Activated CD4-positive, alpha-beta T cell treated with anti-CD3 and anti-CD28 coated beads, Interleukin-2, amount 50 U/mL, for 48 hours (primary cell): ENCODE results near the gene LDLRAD3.

Source experiments
- DNase-seq, 2 experiments: peaks; one replicate each; pipeline ENCODE4 v3.0.0-alpha.2; 2020

LDLRAD3 gene

DNA sequence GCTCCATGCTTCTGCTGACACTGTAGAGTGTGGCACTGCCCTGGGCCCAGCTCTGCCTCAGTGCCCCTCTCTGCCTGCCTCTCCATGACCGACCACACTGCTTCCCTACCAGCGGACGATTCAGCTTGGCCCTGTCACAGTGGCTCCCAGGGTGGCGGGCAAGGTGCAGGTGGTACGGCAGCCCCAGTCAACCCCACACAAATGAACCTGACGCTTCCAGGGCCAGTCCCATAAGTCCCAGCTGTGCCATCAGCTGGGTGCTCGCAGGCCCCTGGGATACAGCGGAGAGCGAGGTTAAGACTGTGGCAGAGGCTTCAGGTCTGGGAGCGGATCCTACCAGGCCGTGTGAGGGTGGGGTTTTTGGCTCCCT is 134.8 kb downstream of the LDLRAD3 start:
- no peak for DNase-seq

DNA sequence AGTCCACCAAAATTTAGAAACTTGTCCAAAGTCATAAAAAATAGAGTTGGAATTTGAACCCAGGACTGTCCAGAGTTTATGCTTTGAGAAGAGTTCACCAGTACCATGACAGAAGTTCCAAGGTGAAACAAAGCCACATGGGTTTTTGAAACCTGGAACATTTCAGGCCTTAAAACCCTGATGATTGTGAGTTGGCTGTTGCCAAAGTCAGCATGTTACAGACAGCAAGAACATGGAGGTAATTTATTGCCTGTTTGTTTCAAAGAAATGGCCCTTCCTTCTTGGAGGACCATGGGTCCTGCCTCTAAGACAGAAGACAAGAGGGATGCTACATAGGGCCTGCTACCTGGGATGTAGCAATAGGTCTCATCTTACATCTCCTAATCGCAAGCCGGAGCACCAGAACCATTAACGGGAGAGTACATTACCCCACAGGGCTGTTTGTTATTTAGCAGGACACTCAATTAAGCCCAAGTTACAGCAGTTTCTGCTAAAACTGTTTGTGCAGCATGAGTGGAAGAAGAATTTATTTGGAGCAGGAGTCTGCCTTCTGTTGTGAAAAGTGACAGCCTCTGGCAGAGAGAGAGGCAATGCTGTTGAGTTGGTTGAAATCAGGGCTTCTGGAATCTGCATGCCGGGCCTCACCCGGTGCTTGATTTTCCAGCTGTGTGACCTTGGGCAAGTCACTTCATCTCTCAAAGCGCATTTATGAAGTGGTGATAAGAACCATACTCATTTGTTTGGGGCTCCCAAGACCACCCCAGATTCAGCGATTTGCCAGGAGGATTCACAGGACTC is 136.2 kb downstream of the LDLRAD3 start:
- DNase-seq, result no peak

DNA sequence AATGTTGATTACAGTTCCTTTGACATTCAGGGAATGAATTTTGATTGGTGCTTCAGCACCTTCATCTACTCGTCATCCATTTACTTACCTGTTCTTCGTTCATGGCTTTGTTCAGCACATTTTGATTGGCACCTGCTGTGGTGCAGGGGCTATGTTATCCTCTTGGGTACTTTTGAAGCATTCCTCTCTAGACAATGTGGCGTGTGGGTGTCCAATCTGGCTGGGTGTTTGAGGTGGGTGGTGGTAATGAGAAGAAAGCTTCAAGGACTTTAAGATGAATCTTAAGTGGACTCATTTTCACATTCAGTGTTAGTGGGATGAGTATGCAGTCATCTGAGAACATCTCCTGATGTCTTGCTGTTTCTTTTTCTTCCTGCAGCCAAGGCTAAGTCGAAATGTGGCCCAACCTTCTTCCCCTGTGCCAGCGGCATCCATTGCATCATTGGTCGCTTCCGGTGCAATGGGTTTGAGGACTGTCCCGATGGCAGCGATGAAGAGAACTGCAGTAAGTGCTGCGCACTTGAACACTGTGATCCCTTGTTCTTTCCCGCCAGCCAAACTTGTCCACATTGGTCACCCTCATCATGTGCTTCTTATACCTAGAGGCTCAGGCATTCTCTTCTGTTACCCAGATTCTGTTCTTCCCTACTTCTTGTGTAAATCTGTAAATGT is 137.5 kb downstream of the LDLRAD3 start:
- no peak for DNase-seq

DNA sequence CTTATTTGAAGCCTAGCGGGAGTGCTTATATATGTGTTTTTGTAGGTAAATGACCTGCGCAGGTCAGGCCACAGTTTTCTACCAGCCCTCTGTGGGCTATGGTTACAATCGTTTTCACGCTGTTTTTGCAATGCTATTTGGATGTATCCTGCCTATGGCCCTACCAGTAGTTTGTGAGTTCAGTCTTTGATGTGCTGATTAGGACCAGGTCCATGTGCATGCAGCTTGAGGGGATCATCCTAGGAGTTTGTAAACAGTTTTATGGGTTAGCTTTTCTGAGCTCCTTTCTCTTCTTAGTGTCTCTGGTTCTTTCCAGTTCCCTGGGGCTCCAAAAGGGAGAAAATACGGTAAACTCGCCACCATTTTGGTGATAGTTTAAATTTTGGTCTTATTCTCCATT is 142.5 kb downstream of the LDLRAD3 start:
- DNase-seq, result no peak

DNA sequence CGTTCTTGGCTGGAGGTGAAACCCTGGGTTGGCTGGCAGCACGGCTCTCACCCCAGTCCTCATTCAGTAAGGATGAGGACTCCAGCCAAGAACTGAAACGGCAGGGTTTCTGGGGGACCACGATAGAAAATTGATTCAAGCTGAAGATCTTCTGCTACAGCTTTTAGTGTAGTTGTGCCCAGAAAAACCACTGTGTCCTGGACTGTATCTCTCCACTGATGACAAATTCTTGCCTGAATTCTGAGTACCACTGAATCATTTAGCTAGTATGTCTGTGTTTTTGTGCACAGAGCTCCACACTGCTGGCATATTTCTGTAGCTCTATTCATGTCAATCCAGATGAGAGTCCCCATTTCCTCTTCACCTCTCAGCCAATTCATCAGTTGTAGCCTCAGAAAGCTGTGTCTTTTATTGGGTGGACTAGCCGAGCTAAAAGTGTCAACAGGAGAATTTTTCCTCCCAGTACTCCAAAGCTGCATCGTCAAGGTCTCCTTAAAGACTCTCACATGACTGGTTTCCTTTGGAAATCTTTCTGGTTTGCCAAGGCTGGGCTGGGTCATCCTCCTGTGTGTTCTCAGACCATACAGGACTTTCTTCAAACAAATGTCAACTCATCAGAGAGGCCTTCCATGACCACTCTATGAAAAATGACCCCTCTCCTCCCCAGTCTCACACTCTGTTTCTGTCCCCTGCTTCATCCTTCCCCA is 144.6 kb downstream of the LDLRAD3 start:
- DNase-seq, result no peak

DNA sequence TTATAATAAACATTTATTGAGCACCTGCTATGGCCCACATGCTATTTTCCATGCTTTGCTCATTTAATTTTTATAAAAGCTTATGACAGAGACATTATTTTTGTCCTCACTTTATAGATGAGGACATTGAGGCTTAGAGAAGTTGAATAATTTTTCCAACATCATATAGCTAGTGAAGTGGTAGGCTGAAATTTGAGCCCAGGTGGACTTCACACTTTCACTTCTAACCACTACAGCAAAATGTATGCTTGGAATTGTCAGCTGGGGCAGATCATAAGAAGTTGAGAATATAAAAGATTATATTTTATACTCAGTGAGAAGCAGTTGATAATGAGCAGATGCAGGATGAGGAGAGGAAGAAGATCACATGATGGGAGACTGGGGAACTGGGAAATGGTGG is 146.1 kb downstream of the LDLRAD3 start:
- no peak for DNase-seq

DNA sequence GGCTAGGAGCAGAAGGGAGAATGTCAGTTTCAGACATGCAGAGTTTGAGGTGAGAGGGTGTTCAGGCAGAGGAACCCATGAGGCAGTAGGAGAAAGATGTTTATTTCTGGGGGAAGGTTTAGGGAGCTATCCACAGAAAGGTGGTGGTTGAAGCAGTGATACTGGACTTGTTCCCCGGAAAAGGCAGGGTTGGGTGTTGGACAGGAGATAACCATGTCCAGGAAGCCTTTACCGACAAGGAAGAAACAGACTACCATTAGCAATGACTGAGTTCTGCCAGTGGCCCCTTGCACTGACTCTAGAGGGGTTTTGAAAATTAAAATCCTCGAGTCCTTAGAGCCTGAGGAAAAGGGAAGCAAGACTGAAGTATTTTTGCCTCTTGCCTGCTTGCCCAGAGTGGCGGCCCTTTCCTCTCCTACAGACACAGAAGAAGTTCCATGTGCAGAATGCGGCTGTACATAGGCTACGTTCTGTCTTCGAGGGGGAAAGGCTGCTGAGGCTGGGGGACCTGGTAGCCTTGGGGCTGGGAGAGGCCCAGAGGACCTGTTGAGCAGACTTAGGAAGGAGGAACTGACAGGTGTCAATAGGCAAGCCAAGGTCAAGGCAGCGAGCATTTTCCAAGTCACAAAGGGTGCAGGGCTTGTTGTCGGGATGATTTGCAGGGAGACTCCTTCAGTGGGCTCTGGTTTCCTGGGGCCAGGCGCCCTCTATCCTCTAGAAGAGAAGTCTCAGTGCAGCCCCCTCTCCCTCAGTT is 146.7 kb downstream of the LDLRAD3 start:
- DNase-seq, result no peak

DNA sequence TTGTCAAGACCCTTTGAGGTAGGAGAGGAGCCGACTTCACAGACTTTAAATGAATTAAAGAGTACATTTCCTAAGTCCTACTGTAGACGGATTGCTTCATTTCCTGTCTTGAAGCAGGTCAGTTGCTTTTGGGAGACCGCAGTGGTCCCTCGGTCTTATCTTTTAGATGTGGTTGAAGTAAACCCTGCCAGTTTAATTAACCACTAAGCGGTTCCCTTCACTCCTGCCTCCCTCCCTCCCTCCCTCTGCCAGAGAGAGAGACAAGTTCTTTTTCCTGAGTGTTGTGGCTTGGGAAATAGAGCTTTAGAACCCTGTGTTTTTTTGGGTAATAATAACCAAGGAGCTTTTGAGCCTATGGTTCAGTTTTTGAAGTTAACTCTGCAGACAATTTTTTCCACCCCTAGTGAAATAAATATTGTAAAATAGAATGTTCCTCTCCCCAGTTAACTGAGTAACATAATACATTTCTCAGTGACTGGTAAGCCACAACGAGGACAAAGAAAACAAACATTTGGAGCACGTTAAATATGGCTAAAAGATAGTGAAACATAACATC is 147.5 kb downstream of the LDLRAD3 start:
- no peak for DNase-seq

DNA sequence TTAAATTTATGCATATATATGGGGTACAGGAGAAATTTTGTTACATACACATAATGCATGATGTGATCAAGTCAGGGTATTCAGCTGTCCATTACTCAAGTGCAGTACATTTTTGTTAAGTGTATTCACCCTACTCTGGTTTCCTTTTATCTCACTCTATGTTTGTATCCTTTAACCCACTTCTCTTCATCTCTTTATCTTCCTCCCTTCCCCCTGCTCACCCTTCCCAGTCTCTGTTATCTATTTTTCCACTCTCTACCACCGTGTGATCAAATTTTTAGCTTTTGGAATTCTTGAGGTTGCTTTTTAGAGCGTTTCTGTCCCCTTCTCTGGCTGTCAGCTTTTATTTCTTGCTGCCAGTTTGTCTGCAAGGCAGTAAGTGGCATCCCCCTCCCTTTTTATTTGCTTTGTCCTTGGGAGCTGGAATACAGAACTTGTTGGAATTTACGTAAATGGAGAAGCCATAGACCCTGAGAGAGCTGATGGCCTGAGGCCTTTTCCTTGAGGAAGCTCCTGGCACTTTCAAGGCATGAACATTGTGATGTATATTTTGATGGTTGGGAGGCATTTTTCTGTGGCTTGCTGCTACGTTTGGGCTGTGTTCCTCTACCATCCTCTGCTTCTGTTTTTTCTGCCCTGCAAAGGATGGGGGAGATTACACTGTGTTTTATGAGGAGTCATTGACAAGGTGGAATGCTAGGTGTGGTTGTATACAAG is 148.6 kb downstream of the LDLRAD3 start:
- no peak for DNase-seq

DNA sequence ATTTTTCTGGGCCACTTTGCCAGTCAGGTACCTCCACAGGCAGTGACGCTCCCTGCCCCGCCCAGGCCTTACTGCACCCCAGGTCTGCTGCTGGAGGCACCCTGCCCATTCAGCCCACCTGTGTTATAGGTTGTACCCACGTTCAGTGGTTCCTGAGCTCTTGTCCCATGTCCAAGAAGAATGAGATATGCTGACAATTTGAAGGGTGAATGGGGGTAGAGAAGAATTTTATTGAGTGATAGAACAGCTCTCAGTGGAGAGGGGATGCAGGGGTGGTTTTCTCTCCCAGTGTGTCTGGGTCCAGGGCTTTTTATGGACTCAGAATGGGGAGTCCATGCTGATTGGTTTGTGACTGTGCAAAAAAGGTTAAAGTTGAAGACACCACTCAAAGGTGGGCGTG is 149.7 kb downstream of the LDLRAD3 start:
- no peak for DNase-seq

DNA sequence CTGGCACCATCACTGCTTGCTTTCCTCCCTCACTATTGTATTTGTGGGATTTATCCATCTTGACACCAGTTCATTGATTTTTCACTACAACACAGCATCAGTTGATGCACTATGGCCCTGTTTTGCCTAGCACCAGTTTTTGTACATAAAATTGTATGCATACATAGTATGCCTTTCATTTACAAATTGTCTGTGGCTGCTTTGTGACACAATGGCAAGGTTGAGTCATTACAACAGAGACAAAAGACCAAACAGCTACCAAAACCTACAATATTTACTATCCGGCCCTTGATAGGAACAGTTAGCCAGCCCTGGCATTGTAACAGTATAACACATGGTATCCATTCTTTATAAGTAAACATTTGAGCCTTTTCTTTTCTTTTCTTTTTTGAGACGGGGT is 150.3 kb downstream of the LDLRAD3 start:
- no peak for DNase-seq

DNA sequence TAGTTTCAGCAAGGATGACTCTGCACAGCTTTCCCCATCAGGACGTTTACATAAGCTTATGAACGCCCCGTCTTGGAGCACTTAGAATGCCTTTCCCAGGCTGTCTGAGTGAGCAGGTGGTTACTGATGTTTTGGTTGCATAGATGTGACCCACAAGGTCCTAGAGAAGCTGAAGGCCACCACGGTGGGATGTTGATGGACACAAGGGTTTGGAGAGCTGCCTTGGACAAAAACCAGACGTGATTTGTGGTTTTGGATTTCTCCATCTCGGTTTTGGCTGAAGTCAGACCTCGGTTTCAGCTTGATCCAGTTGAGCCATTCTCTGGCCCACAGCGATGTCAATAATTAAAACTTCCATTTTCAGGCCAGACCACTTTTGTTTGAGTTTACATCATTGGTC is 151.9 kb downstream of the LDLRAD3 start:
- no peak for DNase-seq

DNA sequence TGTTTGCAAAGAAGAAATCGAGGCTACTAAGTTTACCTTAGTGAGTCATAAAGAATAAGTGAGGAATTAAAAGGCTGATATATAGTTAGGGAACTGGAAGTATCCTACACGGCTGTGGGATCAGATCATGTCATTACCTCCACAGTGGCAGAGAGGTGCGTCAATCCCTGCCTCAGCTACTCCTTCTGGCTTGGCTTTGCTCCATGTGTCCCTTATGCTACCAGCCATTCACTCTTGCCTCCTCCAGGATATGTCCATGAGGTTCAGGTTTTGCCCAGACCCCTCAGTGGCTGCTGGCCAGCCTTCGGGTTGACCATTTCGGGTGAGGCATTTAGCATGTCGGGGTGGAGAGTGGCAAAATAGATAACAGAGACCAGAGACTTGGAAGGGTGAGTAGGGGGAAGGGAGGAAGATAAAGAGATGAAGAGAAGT is 153.4 kb downstream of the LDLRAD3 start:
- no peak for DNase-seq

DNA sequence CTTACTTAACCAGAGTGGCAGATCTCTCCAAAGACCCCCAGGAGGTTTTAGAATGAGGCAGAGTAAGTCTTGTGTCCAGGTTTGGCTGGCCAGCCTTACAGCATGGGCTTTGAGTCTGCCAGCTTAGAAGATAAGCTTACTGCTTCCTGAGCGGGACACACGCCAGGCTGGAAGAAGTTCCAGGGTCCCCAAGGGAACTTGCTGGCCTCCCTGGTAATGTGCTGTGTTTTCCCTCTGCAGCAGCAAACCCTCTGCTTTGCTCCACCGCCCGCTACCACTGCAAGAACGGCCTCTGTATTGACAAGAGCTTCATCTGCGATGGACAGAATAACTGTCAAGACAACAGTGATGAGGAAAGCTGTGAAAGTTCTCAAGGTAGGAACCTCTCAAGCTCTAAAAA is 154.2 kb downstream of the LDLRAD3 start:
- DNase-seq, result no peak

DNA sequence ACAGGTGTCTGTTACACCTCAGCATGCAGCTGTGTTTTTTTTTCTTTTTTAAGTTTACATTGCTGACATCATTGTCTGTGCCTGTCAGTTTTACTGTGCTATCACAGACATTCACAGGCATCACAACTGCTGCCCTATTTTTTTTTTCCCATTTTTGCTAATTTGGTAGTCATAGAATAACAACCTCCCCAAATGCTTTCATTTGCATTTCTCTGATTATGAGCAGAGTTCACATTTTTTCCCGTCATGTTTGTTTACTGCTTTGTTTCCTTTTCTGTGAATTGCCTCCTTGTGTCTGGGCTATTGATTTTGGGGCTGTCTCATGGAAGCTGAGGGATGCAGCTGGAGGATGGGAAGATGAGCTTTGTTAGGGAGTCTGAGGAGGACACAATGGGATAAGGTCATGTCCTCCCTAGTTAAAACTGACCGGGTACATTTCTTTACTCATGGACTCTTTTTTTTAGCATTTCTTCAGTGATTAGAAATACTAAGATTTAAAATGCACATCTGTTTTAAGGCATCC is 155.1 kb downstream of the LDLRAD3 start:
- no peak for DNase-seq

DNA sequence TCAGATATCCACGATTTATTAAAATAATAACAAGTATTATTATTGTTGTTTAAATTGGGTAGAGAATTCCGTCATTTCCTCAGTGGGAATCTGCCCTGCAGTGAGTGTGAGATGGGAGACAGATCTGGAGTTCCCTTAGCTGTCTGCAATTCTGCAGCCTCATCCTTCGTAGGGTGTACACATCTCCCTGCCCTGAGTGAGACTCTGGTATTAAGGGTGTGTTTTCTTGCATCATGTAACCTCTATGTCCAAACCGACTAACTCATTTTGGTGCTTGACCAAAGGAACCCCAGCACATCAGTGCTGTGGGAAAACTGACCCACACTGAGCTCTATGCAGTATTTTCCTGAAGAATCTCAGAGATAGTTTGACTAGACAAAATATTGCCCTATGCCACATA is 157.6 kb downstream of the LDLRAD3 start:
- DNase-seq, result no peak

DNA sequence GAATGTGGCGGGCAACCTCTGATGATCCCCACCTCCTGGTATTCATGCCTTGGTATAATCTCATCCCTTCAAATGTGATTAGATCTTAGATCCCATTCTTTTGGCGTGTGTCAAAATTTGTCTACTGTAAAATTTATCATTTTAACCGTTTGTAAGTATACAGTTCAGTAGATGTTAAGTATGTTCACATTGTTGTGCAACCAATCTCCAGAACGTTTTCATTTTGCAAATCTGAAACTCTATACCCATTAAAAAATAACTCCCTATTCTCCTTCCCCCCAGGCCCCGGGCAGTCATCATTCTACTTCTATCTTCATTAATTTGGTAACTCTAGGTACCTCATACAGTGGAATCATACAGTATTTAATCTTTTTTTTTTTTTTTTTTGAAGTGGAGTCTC is 159.0 kb downstream of the LDLRAD3 start:
- DNase-seq, result no peak

DNA sequence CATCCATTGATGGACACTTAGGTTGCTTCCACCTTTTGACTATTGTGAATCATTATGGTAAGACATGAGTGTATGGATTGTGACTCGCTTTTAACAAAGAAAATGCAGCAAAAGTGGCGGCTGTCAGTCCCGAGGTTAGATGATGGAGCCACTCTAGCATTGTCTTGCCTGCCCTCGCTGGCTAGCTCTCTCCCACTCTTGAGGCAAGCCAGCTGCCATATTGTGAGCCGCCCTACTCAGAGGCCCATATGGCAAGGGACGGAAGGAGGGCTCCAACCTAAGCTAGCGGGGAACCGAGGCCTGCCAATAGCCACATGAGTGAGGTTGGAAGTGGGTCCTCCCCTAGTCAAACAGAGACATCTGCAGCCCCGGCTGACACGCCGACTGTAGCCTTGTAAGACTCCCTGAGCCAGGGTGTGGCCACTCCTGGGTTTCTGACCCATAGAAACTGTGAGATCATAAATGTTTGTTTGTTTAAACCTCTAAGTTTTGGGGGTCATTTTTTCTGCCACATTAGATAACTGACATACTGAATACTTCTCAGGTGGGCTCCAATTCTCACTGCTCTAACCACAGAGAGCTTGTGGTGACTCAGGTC is 160.2 kb downstream of the LDLRAD3 start:
- no peak for DNase-seq

DNA sequence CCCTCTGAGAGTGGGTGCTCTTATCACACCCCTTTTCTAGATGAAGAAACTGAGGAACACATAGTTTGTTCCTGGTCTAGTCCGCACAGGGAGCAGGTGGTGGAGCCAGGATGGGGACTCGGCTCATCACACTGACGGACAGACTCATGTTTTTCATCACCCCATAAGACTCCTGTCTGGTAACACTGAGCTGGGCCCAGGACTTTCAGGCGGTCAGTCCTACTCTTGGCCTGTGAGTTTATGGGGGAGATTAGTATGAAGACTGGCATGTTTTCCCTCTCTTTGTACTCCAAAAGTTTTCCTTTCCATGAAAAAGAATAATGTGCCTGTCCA is 160.8 kb downstream of the LDLRAD3 start:
- DNase-seq, result no peak

DNA sequence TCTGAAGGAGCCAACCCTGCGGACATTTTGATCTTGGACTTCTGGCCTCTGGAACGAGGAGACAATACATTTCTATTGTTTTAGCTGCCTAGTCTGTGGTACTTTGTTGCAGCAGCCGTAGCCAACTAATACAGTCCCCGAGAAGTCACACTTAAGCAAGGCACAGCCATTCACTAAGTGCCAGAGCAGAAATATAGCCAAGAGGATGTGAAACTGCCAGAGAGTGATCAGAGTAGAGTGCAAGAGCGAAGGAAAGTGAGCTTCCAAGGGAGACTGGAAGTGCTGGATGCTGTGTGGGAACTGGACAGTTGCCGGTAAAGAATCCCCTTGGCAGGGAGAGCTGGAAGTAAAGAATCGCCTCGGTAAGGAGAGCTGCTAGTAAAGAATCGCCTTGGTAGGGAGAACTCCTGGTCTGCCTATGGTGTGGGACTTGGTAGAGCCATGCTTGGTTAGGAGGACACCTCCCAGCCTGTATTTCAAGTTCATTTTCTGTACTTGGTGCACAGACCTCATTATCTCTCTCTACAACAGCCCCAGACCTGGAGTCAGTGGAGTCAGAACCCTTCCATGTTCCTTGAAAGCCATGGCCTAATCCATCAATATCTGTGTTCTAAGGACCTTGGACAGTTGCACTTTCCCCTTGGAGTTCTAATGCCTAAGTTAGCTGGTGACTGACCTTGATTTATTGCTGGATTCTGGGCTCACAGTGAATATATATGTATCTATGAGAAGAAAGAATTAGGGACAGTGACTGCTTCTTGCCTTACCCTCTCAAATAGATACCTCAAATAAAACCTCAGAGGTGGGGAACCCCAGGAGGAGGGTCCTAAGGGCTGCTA is 162.1 kb downstream of the LDLRAD3 start:
- DNase-seq, result no peak

DNA sequence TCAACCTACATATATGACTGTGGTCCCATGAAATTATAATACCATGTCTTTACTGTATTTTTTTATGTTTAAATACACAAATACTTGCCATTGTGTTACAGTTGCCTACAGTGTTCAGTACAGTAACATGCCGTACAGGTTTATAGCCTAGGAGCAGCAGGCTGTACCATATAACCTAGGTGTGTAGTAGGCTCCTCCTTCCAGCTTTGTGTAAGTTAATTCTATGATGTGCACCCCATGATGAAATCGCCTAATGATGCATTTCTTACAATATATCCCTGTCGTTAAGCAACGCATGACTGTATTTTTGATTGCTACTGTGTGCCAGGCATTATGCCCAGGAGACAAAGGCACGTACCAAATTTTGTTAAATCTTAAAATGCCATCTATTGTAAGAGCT is 163.7 kb downstream of the LDLRAD3 start:
- DNase-seq, result no peak
